Measurements from ENCODE around the gene C9orf72. TPM values are rescaled to one million over a fixed set of nuclear protein-coding genes. Genes with fewer than 3 reads are reported as not detected.

C9orf72 gene
- total and polyA plus RNA-seq, 2 of the 8 experiments (the other 6 are each of a cell fraction or from before 2014, with no cell fraction given), result 7.2 to 17.5 TPM

DNA sequence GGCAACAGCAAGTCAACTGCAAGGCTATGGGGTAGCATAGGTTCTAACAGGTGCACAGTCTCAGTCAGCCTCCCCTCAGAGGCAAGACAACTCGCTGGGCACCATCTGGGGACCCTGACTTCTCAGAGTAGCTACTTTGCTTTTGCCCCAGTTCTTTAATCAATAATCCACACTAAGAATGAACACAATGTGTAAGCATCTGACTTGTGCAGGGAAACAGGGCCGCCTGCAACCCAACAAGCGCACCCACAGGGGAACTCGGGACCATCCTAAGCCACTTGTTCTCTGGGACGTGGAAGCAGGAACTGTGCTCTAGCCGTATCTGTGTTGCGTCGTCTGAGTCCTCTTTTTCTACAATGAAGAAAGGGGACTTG is 45.6 kb downstream of the C9orf72 start (continued):
- no peak for TF ChIP-seq HDAC6 (IDR thresholded peaks at IDR 0.05; ENCODE audit: low read depth, low read length)
- no peak for TF ChIP-seq TAF1 (IDR thresholded peaks at IDR 0.05; ENCODE audit: low read depth, low read length)
- TF ChIP-seq NANOG (IDR thresholded peaks at IDR 0.05; ENCODE audit: insufficient read depth, low read depth, low read length, poor library complexity, severe bottlenecking), result no peak
- TF ChIP-seq, protein P1, sequence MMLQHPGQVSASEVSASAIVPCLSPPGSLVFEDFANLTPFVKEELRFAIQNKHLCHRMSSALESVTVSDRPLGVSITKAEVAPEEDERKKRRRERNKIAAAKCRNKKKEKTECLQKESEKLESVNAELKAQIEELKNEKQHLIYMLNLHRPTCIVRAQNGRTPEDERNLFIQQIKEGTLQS (IDR thresholded peaks at IDR 0.05; ENCODE audit: insufficient read depth, low read depth, low read length), result no peak
- no peak for TF ChIP-seq EGR1 (IDR thresholded peaks at IDR 0.05; ENCODE audit: borderline replicate concordance, low read depth, low read length)
